ENCODE results near the gene DPYSL5.

Gene DPYSL5

DNA sequence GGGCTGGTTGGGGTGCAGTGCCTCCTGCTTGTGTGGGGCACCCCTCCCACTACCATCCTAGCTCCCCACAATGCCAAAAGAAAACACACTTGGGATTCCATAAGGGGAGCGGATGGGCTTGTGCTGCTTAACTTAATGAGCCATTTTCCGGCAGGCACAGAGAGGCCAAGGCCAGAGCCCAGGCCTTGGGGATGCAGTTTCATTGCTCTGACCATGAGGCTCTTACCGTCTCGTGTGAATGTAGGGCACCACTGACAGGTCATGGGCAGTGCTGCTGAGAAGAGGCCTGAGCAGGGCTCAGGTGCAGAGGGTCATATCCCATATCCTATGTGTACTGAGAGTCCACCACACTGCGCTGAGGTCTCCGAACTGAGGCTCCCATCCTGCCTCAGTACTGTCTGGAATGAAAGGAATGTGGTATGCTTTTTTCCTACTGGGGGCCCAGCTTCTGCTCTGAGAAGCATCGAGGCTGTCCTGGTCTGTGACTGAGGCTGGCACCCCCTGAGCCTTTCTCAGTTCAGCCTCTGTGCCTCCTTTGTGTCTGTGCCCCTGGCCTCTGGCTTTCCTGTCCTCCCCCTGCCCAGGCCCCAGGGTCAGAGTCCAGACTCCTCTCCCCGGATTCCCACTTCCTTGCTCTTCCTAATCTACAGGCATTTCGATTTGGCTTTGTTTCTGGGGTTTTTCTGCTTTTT lies 77.3 kb downstream of the DPYSL5 start:
- no peaks in the 10 kb centered on the region for H3K9me3 ChIP-seq (ENCODE audit: severe bottlenecking)
- H3K4me3 ChIP-seq (ENCODE audit: severe bottlenecking), result no peak overlapping the region
- H3K4me1 ChIP-seq (ENCODE audit: insufficient read depth, poor library complexity, severe bottlenecking), result no peaks in the 10 kb centered on the region
- no peaks in the 10 kb centered on the region for H3K36me3 ChIP-seq (ENCODE audit: low read depth)
- H3K27ac ChIP-seq (ENCODE audit: poor library complexity, severe bottlenecking), result no peak overlapping the region
- no peak for ATAC-seq (ENCODE audit: low read depth)
- TF ChIP-seq, protein P1, sequence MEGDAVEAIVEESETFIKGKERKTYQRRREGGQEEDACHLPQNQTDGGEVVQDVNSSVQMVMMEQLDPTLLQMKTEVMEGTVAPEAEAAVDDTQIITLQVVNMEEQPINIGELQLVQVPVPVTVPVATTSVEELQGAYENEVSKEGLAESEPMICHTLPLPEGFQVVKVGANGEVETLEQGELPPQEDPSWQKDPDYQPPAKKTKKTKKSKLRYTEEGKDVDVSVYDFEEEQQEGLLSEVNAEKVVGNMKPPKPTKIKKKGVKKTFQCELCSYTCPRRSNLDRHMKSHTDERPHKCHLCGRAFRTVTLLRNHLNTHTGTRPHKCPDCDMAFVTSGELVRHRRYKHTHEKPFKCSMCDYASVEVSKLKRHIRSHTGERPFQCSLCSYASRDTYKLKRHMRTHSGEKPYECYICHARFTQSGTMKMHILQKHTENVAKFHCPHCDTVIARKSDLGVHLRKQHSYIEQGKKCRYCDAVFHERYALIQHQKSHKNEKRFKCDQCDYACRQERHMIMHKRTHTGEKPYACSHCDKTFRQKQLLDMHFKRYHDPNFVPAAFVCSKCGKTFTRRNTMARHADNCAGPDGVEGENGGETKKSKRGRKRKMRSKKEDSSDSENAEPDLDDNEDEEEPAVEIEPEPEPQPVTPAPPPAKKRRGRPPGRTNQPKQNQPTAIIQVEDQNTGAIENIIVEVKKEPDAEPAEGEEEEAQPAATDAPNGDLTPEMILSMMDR (IDR thresholded peaks at IDR 0.05; ENCODE audit: poor library complexity, severe bottlenecking), result no peak
- H3K27me3 ChIP-seq (ENCODE audit: insufficient read depth, poor library complexity, severe bottlenecking), result peaks cover 9% of the 10 kb centered on the region
- DNase-seq (ENCODE audit: low spot score), result no peak

DNA sequence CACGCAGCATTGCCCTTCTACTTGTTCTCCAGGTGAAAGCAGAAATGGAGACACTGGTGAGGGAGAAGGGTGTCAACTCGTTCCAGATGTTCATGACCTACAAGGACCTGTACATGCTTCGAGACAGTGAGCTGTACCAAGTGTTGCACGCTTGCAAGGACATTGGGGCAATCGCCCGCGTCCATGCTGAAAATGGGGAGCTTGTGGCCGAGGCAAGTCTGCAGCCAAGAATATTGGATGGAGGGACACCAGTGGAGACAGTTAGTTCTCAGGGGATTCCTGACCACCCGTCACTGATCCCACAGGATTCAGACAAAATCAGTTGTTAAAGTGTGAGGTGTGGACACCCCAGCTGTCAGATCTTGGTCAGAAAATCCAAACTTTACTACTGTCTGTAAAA lies 79.3 kb downstream of the DPYSL5 start:
- no peaks in the 10 kb centered on the region for H3K4me1 ChIP-seq (ENCODE audit: insufficient read depth, poor library complexity, severe bottlenecking)
- no peaks in the 10 kb centered on the region for H3K9me3 ChIP-seq (ENCODE audit: severe bottlenecking)
- no peak overlapping the region for H3K27ac ChIP-seq (ENCODE audit: poor library complexity, severe bottlenecking)
- TF ChIP-seq, protein P1 (IDR thresholded peaks at IDR 0.05; ENCODE audit: poor library complexity, severe bottlenecking), result no peak
- H3K4me3 ChIP-seq (ENCODE audit: severe bottlenecking), result no peak overlapping the region
- H3K36me3 ChIP-seq (ENCODE audit: low read depth), result no peaks in the 10 kb centered on the region
- H3K27me3 ChIP-seq (ENCODE audit: insufficient read depth, poor library complexity, severe bottlenecking), result peaks cover 6% of the 10 kb centered on the region
- ATAC-seq (ENCODE audit: low read depth), result no peak
- no peak for DNase-seq (ENCODE audit: low spot score)

DNA sequence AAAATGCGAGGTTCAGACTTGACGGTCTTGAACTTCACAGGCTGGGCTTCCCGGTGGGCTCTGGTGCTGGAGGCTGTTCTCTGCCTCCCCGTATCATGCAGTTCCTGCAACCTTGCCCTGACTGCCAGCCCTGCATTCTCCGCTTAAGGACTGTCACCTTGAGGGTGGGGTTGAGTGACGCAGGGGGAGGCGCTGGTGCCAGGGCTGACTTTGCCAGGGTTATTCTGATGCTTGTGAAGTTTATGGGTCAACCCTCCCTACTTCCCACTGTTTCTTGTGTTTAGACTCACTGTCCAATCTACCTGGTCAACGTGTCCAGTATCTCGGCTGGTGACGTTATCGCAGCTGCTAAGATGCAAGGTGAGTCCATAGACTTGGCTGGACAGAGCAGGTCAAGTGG lies 85.0 kb downstream of the DPYSL5 start:
- Histone ChIP-seq H3K27me3 (ENCODE audit: insufficient read depth, poor library complexity, severe bottlenecking) (no peaks in the 10 kb centered on the region), H3K27ac (ENCODE audit: poor library complexity, severe bottlenecking) (no peak overlapping the region), H3K4me1 (ENCODE audit: insufficient read depth, poor library complexity, severe bottlenecking) (no peaks in the 10 kb centered on the region), H3K4me3 (ENCODE audit: severe bottlenecking) (no peak overlapping the region), H3K36me3 (ENCODE audit: low read depth) (no peaks in the 10 kb centered on the region), H3K9me3 (ENCODE audit: severe bottlenecking) (no peaks in the 10 kb centered on the region)
- no peak for DNase-seq (ENCODE audit: low spot score)
- TF ChIP-seq, protein P1 (IDR thresholded peaks at IDR 0.05; ENCODE audit: poor library complexity, severe bottlenecking), result no peak
- no peak for ATAC-seq (ENCODE audit: low read depth)

DNA sequence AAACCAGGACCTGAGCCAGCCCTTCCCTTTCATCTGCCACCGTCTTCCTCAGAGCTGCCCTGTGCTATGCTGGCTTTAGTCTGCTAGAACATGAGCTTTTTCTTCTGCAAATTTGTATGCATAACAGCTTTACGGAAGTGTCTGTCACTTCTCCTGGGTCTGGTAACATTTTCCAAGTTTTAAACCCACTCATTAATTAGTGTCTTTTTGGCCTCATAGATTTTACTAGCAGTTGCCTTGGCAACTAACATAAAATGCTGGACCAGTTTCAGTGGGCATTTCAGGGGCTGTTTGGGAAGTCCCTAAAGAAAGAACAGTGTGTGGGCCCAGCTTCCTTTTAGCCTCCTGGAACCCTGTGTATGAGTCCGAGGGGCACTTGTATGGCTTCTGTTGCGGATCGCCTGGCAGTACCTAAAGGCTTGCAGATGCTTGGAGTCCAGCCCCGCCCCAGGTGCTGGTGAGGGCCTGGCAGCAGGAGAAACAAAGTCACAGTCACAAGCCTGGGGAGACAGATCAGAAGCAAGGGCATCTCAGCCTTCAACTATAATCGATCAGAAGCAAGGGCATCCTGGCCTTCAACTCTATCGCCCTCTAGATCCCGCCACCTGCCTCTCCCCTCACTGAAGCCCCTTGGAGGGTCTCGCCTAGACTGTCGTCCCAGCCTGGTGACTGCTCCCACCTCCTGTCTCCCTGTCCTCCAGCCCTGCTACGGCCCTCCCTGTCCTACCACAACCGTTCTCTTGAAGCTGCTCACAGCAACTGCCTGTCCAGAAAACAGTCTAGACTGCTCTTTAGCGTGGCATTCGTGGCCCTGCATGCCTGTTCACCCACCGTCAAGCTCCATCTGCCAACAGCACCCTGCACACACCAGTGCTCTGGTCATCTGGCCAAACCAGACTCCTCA lies 85.8 kb downstream of the DPYSL5 start:
- ATAC-seq (ENCODE audit: low read depth) (no peak), DNase-seq (ENCODE audit: low spot score) (no peak)
- TF ChIP-seq, protein P1 (IDR thresholded peaks at IDR 0.05; ENCODE audit: poor library complexity, severe bottlenecking), result no peak
- Histone ChIP-seq H3K4me1 (ENCODE audit: insufficient read depth, poor library complexity, severe bottlenecking) (no peaks in the 10 kb centered on the region), H3K36me3 (ENCODE audit: low read depth) (no peaks in the 10 kb centered on the region), H3K9me3 (ENCODE audit: severe bottlenecking) (no peaks in the 10 kb centered on the region), H3K4me3 (ENCODE audit: severe bottlenecking) (no peak overlapping the region), H3K27me3 (ENCODE audit: insufficient read depth, poor library complexity, severe bottlenecking) (no peaks in the 10 kb centered on the region), H3K27ac (ENCODE audit: poor library complexity, severe bottlenecking) (no peak overlapping the region)
